ENCODE data around the gene CDCA4.

- TF ChIP-seq RFX5 (IDR thresholded peaks at IDR 0.05; ENCODE audit: low read length) (no peak), TEAD4 (IDR thresholded peaks at IDR 0.05; ENCODE audit: borderline replicate concordance, insufficient read depth) (no peak), CTCF (IDR thresholded peaks at IDR 0.05) (no peak), USF2 (IDR thresholded peaks at IDR 0.05; ENCODE audit: borderline replicate concordance, low read depth, low read length) (no peak), POLR2AphosphoS5 (IDR thresholded peaks at IDR 0.05; ENCODE audit: low read depth, low read length) (no peak), RAD21 (IDR thresholded peaks at IDR 0.05; ENCODE audit: low read length) (no peak), TCF12 (IDR thresholded peaks at IDR 0.05) (no peak), CHD2 (IDR thresholded peaks at IDR 0.05; ENCODE audit: low read length, partially characterized antibody) (no peak), JUND (IDR thresholded peaks at IDR 0.05) (no peak), YY1 (IDR thresholded peaks at IDR 0.05; ENCODE audit: low read depth) (no peak), EZH2phosphoT487 (IDR thresholded peaks at IDR 0.05; ENCODE audit: borderline replicate concordance, low read depth) (no peak), RCOR1 (IDR thresholded peaks at IDR 0.05; ENCODE audit: low read length) (no peak), EP300 (IDR thresholded peaks at IDR 0.05; ENCODE audit: borderline replicate concordance in 1 of 2, low read depth in 1 of 2, low read length in 1 of 2) (no peak), TAF1 (IDR thresholded peaks at IDR 0.05; ENCODE audit: borderline replicate concordance, low read depth, low read length) (no peak)
These were observed 46.5 kb upstream of the CDCA4 start for GRCh38 chr14:105067140-105067968.
